Adrenal gland (tissue), 5 donors: ENCODE results near the gene HS3ST1.

Source experiments
- CTCF ChIP-seq, 6 experiments: fragments of 450-650 bp in 4 of 6; fragments of 200-600 bp in 2 of 6; sonication (generic) in 1 of 6; IDR thresholded peaks; 1 replicate in 5 of 6; 2 replicates in 1 of 6; pipeline versions ENCODE4 v1.5.1 to v1.8.0; 2016 to 2021; ENCODE audit warnings: antibody characterized with exemption in 6 of 6, mild to moderate bottlenecking in 2 of 6, moderate library complexity in 1 of 6
- POLR2A ChIP-seq, 2 donors: fragments of 450-650 bp; IDR thresholded peaks; one replicate each; pipeline ENCODE4 v1.6.1; 2017; ENCODE audit warnings: antibody characterized with exemption in 2 of 2, mild to moderate bottlenecking in 2 of 2, moderate library complexity in 1 of 2
- donor health status: DM: no; HTN: no; CAD: no.

GRCh38 chr4:11435557-11435956 lies 6.9 kb upstream of the HS3ST1 start:
- TF ChIP-seq CTCF (IDR thresholded peaks at IDR 0.05): no peak
- no peak for TF ChIP-seq POLR2A (IDR thresholded peaks at IDR 0.05)
